ENCODE data around the gene PLSCR3. TPM values are rescaled to one million over a fixed set of nuclear protein-coding genes. Genes with fewer than 3 reads are reported as not detected.

The PLSCR3 gene
- total RNA-seq, 1 experiment from 2014 or later: 15.2 TPM

- TF ChIP-seq EZH2 (IDR thresholded peaks at IDR 0.05; ENCODE audit: borderline replicate concordance, low read depth, low read length, poor library complexity, severe bottlenecking): no peak
- TF ChIP-seq, protein P1, sequence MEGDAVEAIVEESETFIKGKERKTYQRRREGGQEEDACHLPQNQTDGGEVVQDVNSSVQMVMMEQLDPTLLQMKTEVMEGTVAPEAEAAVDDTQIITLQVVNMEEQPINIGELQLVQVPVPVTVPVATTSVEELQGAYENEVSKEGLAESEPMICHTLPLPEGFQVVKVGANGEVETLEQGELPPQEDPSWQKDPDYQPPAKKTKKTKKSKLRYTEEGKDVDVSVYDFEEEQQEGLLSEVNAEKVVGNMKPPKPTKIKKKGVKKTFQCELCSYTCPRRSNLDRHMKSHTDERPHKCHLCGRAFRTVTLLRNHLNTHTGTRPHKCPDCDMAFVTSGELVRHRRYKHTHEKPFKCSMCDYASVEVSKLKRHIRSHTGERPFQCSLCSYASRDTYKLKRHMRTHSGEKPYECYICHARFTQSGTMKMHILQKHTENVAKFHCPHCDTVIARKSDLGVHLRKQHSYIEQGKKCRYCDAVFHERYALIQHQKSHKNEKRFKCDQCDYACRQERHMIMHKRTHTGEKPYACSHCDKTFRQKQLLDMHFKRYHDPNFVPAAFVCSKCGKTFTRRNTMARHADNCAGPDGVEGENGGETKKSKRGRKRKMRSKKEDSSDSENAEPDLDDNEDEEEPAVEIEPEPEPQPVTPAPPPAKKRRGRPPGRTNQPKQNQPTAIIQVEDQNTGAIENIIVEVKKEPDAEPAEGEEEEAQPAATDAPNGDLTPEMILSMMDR (conservative IDR thresholded peaks at IDR 0.05; ENCODE audit: low read depth, low read length): no peak
- no peak overlapping the region for H3K4me3 ChIP-seq (ENCODE audit: low read depth, low read length, poor library complexity, severe bottlenecking)
- no peaks in the 10 kb centered on the region for H3K9me3 ChIP-seq (ENCODE audit: low read depth, low read length, poor library complexity, severe bottlenecking)
- no peak overlapping the region for H3K27ac ChIP-seq (ENCODE audit: low read depth, low read length, poor library complexity, severe bottlenecking)
- intact Hi-C loops (cut with micrococcal nuclease; ENCODE audit: unreplicated experiment): no loop called here
- no TSS peak for BruUV-seq (replicated peaks)
- no peaks in the 10 kb centered on the region for H3K4me1 ChIP-seq (ENCODE audit: insufficient read depth, low read length, poor library complexity, severe bottlenecking)
- POLR2A ChIA-PET (ENCODE audit: low non-redundant PET): no interaction called here
- H3K27me3 ChIP-seq (replicated peaks; ENCODE audit: insufficient read depth, low read depth, low read length, poor library complexity): no peaks in the 10 kb centered on the region
- CTCF ChIA-PET: no interaction called here
- H3K36me3 ChIP-seq (ENCODE audit: insufficient read depth, low read length, poor library complexity, severe bottlenecking): no peaks in the 10 kb centered on the region
- DNase-seq (ENCODE audit: low spot score): no peak
These were observed 32.0 kb upstream of the PLSCR3 start for GRCh38 chr17:7426203-7426863.

DNA sequence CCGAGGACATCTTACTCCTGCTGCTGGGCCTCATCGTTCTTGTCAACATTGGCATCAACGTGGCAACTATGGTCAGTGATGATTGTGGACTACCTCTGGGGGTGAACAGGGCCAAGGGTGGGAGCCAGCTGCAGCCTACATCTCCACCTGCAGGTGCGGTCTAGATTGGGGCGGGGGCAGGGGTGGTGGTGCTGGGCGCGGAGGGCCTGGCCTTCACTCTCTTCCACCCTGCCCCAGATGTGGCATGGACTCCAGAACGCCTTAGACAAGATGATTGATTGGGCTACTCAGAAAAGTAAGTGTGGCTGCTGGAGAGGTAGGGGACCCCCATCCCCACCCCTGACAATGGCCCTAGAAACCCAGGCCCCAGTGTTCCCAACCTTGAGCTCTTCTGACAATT lies 31.4 kb upstream of the PLSCR3 start:
- Histone ChIP-seq H3K27ac (ENCODE audit: low read depth, low read length, poor library complexity, severe bottlenecking) (no peak overlapping the region), H3K4me1 (ENCODE audit: insufficient read depth, low read length, poor library complexity, severe bottlenecking) (no peaks in the 10 kb centered on the region), H3K27me3 (replicated peaks; ENCODE audit: insufficient read depth, low read depth, low read length, poor library complexity) (no peaks in the 10 kb centered on the region), H3K4me3 (ENCODE audit: low read depth, low read length, poor library complexity, severe bottlenecking) (no peak overlapping the region), H3K9me3 (ENCODE audit: low read depth, low read length, poor library complexity, severe bottlenecking) (no peaks in the 10 kb centered on the region), H3K36me3 (ENCODE audit: insufficient read depth, low read length, poor library complexity, severe bottlenecking) (no peaks in the 10 kb centered on the region)
- POLR2A ChIA-PET (ENCODE audit: low non-redundant PET): no interaction called here
- TF ChIP-seq EZH2 (IDR thresholded peaks at IDR 0.05; ENCODE audit: borderline replicate concordance, low read depth, low read length, poor library complexity, severe bottlenecking): no peak
- TF ChIP-seq, protein P1 (conservative IDR thresholded peaks at IDR 0.05; ENCODE audit: low read depth, low read length): no peak
- intact Hi-C loops (cut with micrococcal nuclease; ENCODE audit: unreplicated experiment): no loop called here
- BruUV-seq (replicated peaks): no TSS peak
- CTCF ChIA-PET: no interaction called here
- DNase-seq (ENCODE audit: low spot score): no peak

DNA sequence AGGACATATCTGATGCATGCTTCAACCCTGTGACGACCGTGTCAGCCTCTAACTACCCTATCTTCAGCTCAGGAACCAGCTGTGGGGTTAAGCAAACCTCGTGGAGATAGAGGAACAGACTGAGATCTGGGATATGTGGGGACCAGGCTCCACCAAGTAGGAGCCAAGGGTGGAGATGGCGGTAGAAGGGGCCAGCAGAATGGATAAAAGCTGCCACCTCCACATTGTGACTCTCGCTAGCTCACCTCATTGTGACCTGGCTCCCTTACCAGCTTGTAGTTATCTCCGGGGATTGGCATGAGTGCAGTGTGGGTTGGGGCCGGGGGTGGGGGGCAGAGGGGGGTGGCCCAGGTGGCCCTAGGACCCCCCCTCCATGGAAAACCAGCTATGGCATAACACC lies 31.0 kb upstream of the PLSCR3 start, which contains the start of gene SPEM2:
Gene SPEM2 (plus strand): TSS at position 301 of the 400 bp plus-strand sequence. CDS start 73 bp downstream, at position 374.
- no peak within 1 kb of the TSS for H3K27ac ChIP-seq (ENCODE audit: low read depth, low read length, poor library complexity, severe bottlenecking)
- TF ChIP-seq, protein P1 (conservative IDR thresholded peaks at IDR 0.05; ENCODE audit: low read depth, low read length): no peak
- TF ChIP-seq EZH2 (IDR thresholded peaks at IDR 0.05; ENCODE audit: borderline replicate concordance, low read depth, low read length, poor library complexity, severe bottlenecking): no peak
- no peaks in the 10 kb centered on the region for H3K4me1 ChIP-seq (ENCODE audit: insufficient read depth, low read length, poor library complexity, severe bottlenecking)
- no peaks in the 10 kb centered on the region for H3K27me3 ChIP-seq (replicated peaks; ENCODE audit: insufficient read depth, low read depth, low read length, poor library complexity)
- H3K9me3 ChIP-seq (ENCODE audit: low read depth, low read length, poor library complexity, severe bottlenecking): no peaks in the 10 kb centered on the region
- intact Hi-C loops (cut with micrococcal nuclease; ENCODE audit: unreplicated experiment): no loop called here
- POLR2A ChIA-PET (ENCODE audit: low non-redundant PET): no interaction called here
- no TSS peak for BruUV-seq (replicated peaks)
- DNase-seq (ENCODE audit: low spot score): no peak
- H3K4me3 ChIP-seq (ENCODE audit: low read depth, low read length, poor library complexity, severe bottlenecking): no peak within 1 kb of the TSS
- H3K36me3 ChIP-seq (ENCODE audit: insufficient read depth, low read length, poor library complexity, severe bottlenecking): no peaks in the 10 kb centered on the region
- CTCF ChIA-PET: no interaction called here

Measured in A673 (cell line).